ENCODE measurements around the gene MACROD2. TPM values are rescaled to one million over a fixed set of nuclear protein-coding genes. Genes with fewer than 3 reads are reported as not detected.

The MACROD2 gene
- polyA plus RNA-seq, 1 donor from 2014 or later: 23.2 TPM

DNA sequence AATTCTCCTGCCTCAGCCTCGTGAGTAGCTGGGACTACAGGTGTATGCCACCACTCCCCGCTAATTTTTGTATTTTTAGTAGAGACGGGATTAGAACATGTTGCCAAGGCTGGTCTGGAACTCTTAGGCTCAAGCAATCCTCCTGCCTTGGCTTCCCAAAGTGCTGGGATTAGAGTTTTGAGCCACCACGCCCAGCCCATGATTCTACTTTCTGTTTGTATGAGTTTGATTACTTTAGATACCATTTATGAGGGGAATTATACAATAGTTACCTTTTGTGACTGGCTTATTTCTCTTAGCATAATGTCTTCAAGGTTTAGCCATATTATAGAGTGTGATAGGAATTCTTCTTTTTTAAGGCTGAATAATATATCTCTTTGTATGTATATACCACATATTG lies 897.5 kb downstream of the MACROD2 start:
- Histone ChIP-seq H3K79me2 (replicated peaks; ENCODE audit: insufficient read depth, low read length) (no peaks in the 10 kb centered on the region), H4K20me1 (ENCODE audit: insufficient read depth) (no peaks in the 10 kb centered on the region), H2AFZ (ENCODE audit: low read depth, low read length) (no peak overlapping the region), H3K4me2 (ENCODE audit: low read length) (no peak overlapping the region), H3K9ac (ENCODE audit: low read length) (no peak overlapping the region), H3F3A (ENCODE audit: insufficient read depth, low read length, poor library complexity, severe bottlenecking) (no peaks in the 10 kb centered on the region), H3K27me3 (ENCODE audit: insufficient read depth, low read depth, low read length) (no peaks in the 10 kb centered on the region), H3K36me3 (ENCODE audit: insufficient read depth, low read length) (no peaks in the 10 kb centered on the region), H3K4me3 (ENCODE audit: low read length) (no peak overlapping the region), H3K9me3 (ENCODE audit: low read length) (no peaks in the 10 kb centered on the region), H3K27ac (ENCODE audit: low read length) (no peak overlapping the region), H3K9me2 (ENCODE audit: insufficient read depth, low read length) (no peaks in the 10 kb centered on the region)
- TF ChIP-seq, protein P1, sequence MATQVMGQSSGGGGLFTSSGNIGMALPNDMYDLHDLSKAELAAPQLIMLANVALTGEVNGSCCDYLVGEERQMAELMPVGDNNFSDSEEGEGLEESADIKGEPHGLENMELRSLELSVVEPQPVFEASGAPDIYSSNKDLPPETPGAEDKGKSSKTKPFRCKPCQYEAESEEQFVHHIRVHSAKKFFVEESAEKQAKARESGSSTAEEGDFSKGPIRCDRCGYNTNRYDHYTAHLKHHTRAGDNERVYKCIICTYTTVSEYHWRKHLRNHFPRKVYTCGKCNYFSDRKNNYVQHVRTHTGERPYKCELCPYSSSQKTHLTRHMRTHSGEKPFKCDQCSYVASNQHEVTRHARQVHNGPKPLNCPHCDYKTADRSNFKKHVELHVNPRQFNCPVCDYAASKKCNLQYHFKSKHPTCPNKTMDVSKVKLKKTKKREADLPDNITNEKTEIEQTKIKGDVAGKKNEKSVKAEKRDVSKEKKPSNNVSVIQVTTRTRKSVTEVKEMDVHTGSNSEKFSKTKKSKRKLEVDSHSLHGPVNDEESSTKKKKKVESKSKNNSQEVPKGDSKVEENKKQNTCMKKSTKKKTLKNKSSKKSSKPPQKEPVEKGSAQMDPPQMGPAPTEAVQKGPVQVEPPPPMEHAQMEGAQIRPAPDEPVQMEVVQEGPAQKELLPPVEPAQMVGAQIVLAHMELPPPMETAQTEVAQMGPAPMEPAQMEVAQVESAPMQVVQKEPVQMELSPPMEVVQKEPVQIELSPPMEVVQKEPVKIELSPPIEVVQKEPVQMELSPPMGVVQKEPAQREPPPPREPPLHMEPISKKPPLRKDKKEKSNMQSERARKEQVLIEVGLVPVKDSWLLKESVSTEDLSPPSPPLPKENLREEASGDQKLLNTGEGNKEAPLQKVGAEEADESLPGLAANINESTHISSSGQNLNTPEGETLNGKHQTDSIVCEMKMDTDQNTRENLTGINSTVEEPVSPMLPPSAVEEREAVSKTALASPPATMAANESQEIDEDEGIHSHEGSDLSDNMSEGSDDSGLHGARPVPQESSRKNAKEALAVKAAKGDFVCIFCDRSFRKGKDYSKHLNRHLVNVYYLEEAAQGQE (IDR thresholded peaks at IDR 0.05; ENCODE audit: borderline replicate concordance): no peak
- TF ChIP-seq TAF1 (IDR thresholded peaks at IDR 0.05; ENCODE audit: low read depth): no peak
- TF ChIP-seq POLR2AphosphoS5 (IDR thresholded peaks at IDR 0.05): no peak
- TF ChIP-seq, protein P2, sequence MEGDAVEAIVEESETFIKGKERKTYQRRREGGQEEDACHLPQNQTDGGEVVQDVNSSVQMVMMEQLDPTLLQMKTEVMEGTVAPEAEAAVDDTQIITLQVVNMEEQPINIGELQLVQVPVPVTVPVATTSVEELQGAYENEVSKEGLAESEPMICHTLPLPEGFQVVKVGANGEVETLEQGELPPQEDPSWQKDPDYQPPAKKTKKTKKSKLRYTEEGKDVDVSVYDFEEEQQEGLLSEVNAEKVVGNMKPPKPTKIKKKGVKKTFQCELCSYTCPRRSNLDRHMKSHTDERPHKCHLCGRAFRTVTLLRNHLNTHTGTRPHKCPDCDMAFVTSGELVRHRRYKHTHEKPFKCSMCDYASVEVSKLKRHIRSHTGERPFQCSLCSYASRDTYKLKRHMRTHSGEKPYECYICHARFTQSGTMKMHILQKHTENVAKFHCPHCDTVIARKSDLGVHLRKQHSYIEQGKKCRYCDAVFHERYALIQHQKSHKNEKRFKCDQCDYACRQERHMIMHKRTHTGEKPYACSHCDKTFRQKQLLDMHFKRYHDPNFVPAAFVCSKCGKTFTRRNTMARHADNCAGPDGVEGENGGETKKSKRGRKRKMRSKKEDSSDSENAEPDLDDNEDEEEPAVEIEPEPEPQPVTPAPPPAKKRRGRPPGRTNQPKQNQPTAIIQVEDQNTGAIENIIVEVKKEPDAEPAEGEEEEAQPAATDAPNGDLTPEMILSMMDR (IDR thresholded peaks at IDR 0.05; ENCODE audit: poor library complexity, severe bottlenecking): no peak
- no peak for TF ChIP-seq SMC3 (conservative IDR thresholded peaks at IDR 0.05; ENCODE audit: poor library complexity)
- no peak for TF ChIP-seq EP300 (conservative IDR thresholded peaks at IDR 0.05; ENCODE audit: poor library complexity, severe bottlenecking)
- no peak for TF ChIP-seq MXI1 (conservative IDR thresholded peaks at IDR 0.05; ENCODE audit: poor library complexity, severe bottlenecking)
- TF ChIP-seq EZH2 (IDR thresholded peaks at IDR 0.05; ENCODE audit: borderline replicate concordance, insufficient read depth, low read length, poor library complexity, severe bottlenecking): no peak
- TF ChIP-seq RAD21 (conservative IDR thresholded peaks at IDR 0.05): no peak

DNA sequence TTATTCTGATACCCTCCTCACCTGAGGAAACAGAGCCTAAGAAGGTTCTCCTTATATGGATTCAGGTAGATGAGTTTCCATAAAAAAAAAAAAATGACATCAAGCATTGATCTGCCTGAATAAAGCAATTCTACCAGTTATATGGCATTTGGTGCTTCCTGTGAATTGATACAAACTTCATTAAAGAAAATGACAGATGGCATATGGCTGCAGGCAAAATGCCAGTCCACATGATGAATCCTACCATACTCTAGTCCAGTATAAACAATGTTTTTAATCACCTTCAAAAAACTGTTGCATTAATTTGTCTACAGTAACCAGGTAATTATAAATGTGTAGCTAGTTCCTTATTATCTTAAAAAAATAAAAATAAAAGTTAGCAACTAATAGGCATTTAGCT lies 901.3 kb downstream of the MACROD2 start:
- Histone ChIP-seq H2AFZ (ENCODE audit: low read depth, low read length) (no peak overlapping the region), H4K20me1 (ENCODE audit: insufficient read depth) (no peaks in the 10 kb centered on the region), H3K9ac (ENCODE audit: low read length) (no peak overlapping the region)

More for the DNA sequence above, 901.3 kb downstream of the MACROD2 start:
- Histone ChIP-seq H3K27ac (ENCODE audit: low read length) (no peak overlapping the region), H3K9me2 (ENCODE audit: insufficient read depth, low read length) (no peaks in the 10 kb centered on the region), H3K79me2 (replicated peaks; ENCODE audit: insufficient read depth, low read length) (no peaks in the 10 kb centered on the region), H3F3A (ENCODE audit: insufficient read depth, low read length, poor library complexity, severe bottlenecking) (no peaks in the 10 kb centered on the region), H3K27me3 (ENCODE audit: insufficient read depth, low read depth, low read length) (no peaks in the 10 kb centered on the region), H3K36me3 (ENCODE audit: insufficient read depth, low read length) (no peaks in the 10 kb centered on the region), H3K9me3 (ENCODE audit: low read length) (no peaks in the 10 kb centered on the region), H3K4me2 (ENCODE audit: low read length) (no peak overlapping the region), H3K4me3 (ENCODE audit: low read length) (no peak overlapping the region)
- TF ChIP-seq TAF1 (IDR thresholded peaks at IDR 0.05; ENCODE audit: low read depth) (no peak), EZH2 (IDR thresholded peaks at IDR 0.05; ENCODE audit: borderline replicate concordance, insufficient read depth, low read length, poor library complexity, severe bottlenecking) (no peak), EP300 (conservative IDR thresholded peaks at IDR 0.05; ENCODE audit: poor library complexity, severe bottlenecking) (no peak), POLR2AphosphoS5 (IDR thresholded peaks at IDR 0.05) (no peak), MXI1 (conservative IDR thresholded peaks at IDR 0.05; ENCODE audit: poor library complexity, severe bottlenecking) (no peak)
- TF ChIP-seq, protein P2 (IDR thresholded peaks at IDR 0.05; ENCODE audit: poor library complexity, severe bottlenecking): no peak
